Astrocyte of the cerebellum (primary cell): ENCODE measurements around the gene SCARB1.

ENCODE experiments used
- DNase-seq: peaks from one replicate; pipeline ENCODE4 v3.0.0-alpha.2; 2011; ENCODE audit warnings: low read depth
- H3K4me3 ChIP-seq: 2 replicates; pipeline ENCODE4 v1.5.1; 2011; ENCODE audit warnings: mild to moderate bottlenecking, low read depth, low read length, moderate library complexity
- CTCF ChIP-seq: IDR thresholded peaks from 2 replicates; pipeline ENCODE4 v1.5.1; 2012; ENCODE audit warnings: low read length, low read depth, moderate library complexity, mild to moderate bottlenecking; ENCODE audit errors: missing control alignments
- in situ Hi-C: cut with HindIII; loops from 2 replicates; pipeline ENCODE4 v1.10.0; 2017; ENCODE audit warnings: low sequenced_read_pairs

The SCARB1 gene

GRCh38 chr12:124827588-124828184 is 36.0 kb downstream of the SCARB1 start:
- no peak overlapping the region for H3K4me3 ChIP-seq
- TF ChIP-seq CTCF, result no peak
- in situ Hi-C loops, result no loop called here
- no peak for DNase-seq

- H3K4me3 ChIP-seq, result no peak overlapping the region
- in situ Hi-C loops, result no loop called here
- no peak for DNase-seq
- TF ChIP-seq CTCF, result no peak
These were observed 39.5 kb downstream of the SCARB1 start for GRCh38 chr12:124824195-124824594.

- TF ChIP-seq CTCF, result no peak
- no peak for DNase-seq
- H3K4me3 ChIP-seq, result no peak overlapping the region
- in situ Hi-C loops, result no loop called here
These were observed 40.2 kb downstream of the SCARB1 start for GRCh38 chr12:124823272-124823970.

GRCh38 chr12:124822218-124822617 is 41.4 kb downstream of the SCARB1 start:
- no peak for TF ChIP-seq CTCF
- H3K4me3 ChIP-seq, result no peak overlapping the region
- DNase-seq, result no peak
- in situ Hi-C loops, result no loop called here

GRCh38 chr12:124821252-124822200 is 42.1 kb downstream of the SCARB1 start:
- DNase-seq, result no peak
- TF ChIP-seq CTCF, result no peak
- no peak overlapping the region for H3K4me3 ChIP-seq
- in situ Hi-C loops, result no loop called here

GRCh38 chr12:124820199-124820598 is 43.5 kb downstream of the SCARB1 start:
- DNase-seq, result no peak
- no peak for TF ChIP-seq CTCF
- H3K4me3 ChIP-seq, result no peak overlapping the region
- in situ Hi-C loops, result no loop called here
